OCI-M1 (cell line): ENCODE results near the gene WDR17.
A peak's percentile ranks its signal among the peaks of the same experiment; 100 is the strongest.

Source experiments
- DNase-seq: peaks from one replicate; lab custom pipeline; 2025; lab: John Stamatoyannopoulos, UW

Gene WDR17

GRCh38 chr4:176065435-176066291 is at the start of gene WDR17:
Gene WDR17, plus strand, starts transcription at chr4:176065841. Its CDS starts 45,740 bp downstream, at chr4:176111581.
- peak; percentile 78 for DNase-seq

- no peak for DNase-seq
These were observed 49.0 kb upstream of the WDR17 start for GRCh38 chr4:176016601-176017000.

GRCh38 chr4:176020481-176021085 is 45.1 kb upstream of the WDR17 start:
- DNase-seq: no peak

GRCh38 chr4:176030391-176030790 is 35.2 kb upstream of the WDR17 start:
- no peak for DNase-seq

DNA sequence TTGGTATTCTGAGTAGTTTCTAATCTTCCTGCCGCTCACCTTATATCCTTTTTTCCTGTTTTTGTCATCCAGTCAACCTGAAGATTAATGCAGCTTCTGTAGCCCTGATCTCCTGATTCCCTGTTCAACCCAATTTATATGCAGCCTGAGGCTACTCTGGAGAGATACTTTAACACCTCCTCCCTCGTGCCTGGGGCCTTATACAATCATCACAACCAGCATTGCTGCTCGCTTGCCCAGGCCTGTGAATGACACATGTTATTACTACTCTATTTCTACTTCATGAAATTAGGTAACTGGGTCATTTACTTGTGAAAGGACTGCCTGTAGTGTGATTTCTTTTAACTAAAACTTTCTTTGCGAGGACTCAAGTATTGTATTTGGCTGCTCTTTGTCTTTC is 33.7 kb upstream of the WDR17 start:
- no peak for DNase-seq

GRCh38 chr4:176032454-176032853 is 33.2 kb upstream of the WDR17 start:
- no peak for DNase-seq

GRCh38 chr4:176034499-176034898 is 31.1 kb upstream of the WDR17 start:
- DNase-seq: peak; percentile 69

- DNase-seq: no peak
These were observed 30.7 kb upstream of the WDR17 start for GRCh38 chr4:176034936-176035335.

DNA sequence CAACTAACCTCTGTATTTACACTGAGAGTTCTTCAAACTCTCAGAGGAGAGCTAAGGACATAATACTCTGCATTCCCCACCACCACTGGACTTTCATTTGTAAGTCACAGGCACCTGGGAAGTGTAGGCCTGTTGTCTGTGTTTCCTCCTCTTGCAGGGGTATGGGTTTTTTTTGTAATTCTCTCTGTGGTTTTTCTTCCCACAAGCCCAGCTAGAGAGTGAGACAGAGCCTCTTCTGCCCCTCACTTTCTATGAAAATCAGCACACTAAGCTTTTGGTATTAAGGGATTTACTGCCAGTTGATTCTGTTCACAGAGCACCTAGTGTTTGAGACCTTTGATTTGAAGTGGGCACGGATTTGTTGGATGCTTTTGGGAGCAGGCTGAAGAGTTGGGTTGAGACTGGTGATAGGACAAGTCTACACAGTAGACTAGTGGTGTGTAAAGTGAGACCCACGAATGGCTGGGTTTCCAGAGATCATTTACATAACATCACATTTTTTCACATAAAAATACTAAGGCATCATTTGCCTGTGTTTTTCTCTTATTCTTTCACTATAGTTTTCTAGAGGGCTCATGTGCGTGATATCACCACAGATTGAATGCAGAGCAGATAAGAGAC is 28.9 kb upstream of the WDR17 start:
- no peak for DNase-seq

- no peak for DNase-seq
These were observed 26.9 kb upstream of the WDR17 start for GRCh38 chr4:176038789-176039188.

GRCh38 chr4:176042195-176042594 is 23.4 kb upstream of the WDR17 start:
- no peak for DNase-seq

DNA sequence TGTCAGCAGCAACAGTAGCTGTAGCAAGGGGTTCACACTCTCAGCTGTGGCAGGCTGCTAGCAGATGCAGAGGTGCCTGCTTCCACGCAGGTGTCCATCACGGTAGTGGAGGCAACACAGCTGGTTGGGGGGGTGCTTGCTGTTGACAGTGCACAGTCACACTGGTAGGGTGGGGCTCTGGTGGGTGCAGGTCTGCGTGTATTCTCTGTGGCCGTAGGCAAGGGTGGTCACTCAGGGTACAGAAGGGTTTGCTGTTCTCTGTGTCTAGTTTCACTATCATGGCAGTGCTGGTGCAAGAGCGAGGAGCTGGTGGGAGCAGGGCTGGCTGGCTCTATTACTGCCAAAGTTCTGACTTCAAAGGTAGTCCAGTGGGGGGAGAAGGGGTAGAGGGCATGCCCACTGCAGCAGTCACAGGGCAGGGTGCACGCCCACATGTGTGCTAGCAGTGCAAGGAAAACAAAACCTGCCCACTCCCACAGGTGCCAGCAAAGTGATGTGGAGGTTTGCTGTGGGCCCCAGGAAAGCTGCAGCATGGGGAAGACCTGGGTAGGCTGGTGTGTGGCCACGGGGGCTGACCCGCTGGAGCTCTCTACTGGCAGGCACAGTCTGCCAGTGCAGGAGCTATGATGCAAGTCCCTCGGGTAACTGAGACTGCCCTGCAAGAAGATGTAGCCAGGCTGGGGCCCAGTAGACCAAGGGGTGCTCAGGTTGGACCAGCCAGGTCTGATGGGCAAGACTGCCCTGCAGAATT is 21.6 kb upstream of the WDR17 start:
- no peak for DNase-seq

- no peak for DNase-seq
These were observed 21.1 kb upstream of the WDR17 start for GRCh38 chr4:176044589-176044951.

DNA sequence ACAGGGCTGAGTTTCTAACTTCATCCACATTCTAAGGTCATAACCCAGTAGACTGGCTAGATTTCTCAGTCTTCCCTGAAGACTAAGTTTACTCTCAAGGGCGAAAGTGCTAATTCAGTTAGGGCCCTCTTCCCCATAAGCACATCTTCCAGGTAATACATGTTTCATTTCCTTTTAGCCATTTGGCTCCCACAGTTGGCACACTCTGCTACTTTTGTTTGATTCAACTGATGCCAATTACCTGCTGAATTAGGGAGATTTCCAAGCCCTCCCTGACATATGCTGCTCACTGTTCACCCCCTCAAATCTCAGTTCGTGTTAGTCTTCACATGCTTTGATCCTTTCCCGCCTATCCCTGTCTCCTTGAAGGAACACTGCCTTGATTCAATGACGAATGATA is 17.0 kb upstream of the WDR17 start:
- no peak for DNase-seq

DNA sequence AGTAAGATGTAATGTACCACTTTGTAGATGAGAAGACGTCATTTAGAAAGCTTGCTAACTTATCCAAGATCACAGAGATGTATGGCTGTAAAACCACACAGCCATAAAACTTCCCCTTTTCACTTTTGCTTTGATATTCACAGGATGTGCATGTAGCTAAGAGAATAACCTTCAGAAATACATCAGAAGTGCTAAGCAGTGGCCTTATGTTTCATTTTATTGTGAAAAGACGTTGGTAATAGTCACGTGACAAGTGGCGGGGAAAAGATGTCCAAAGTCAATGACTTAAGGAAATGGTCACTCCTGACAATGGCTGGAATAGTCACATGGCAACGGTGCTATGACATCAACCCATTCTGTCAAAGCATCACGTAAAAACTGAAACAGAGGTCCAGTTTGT is 12.9 kb upstream of the WDR17 start:
- peak; percentile 78 for DNase-seq

GRCh38 chr4:176053785-176054184 is 11.9 kb upstream of the WDR17 start:
- no peak for DNase-seq

GRCh38 chr4:176054942-176055341 is 10.7 kb upstream of the WDR17 start:
- peak; percentile 60 for DNase-seq

DNA sequence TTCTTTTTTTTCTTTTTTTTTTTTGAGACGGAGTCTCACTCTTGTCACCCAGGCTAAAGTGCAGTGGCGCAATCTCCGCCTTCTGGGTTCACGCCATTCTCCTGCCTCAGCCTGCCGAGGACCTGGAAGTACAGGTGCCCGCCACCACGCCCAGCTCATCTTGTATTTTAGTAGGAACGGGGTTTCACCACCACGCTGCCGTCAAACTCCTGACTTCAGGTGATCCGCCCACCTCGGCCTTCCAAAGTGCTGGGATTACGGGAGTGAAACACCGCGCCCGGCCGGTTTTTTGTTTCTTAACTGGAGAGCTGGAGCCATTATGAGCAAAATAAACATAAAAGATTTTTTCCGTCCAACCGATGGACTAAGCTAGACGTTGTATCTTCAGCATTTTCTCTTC is 1.9 kb upstream of the WDR17 start:
- DNase-seq: no peak

DNA sequence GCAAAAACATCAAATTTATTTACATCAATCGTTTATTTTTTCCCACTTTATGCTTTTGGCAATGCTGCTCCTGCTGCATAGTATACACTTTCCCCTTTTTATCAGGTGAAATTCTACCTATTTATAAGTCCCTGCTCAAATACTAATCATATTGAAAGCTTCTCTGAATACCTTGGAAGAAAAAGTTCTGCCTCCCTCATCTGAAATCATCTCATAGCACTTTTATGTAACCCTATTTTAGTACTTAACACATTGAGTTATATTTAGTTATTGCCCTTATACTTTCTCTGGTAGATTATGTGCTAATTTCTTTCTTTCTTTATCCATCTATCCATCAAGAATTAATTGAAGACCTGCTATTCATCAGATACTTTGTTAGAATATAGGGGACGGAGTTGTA is 1.1 kb upstream of the WDR17 start:
- no peak for DNase-seq

DNA sequence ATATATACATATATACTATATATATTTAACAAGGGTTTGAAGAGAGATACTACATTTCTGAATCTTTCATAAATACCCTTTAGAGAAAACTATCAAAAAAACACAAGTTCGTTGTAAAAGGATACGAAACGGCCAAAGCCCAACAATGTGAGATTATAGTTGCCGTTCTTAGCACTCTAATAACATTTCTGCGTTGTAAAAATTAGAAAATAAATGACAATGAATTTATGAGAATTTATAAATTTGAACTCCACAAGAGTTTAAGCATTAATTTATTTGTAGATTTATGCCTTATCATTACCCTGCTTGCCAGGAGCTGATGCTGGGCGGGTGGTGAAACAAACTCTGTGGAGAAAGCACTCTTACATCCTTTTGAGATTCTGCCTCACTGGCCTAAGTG is 1.1 kb downstream of the WDR17 start:
- no peak for DNase-seq

DNA sequence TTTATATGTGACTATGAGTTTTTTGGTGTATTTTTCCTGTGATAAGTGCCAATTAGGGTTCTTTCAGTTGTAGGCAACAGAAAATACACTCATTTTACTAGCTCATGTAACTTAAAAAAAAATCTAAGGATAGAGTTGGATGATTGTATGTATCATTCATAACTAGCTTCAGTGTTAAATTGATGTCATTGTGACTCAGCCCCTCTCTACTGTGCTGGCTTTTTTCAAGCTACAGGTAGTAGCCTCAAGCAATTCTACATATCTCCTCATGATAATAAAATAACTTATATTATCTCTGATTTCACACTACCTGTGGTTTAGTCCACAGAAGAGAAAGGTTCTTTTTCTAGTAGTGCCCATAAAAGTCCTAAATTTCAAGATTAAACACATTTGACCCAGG is 11.9 kb downstream of the WDR17 start:
- DNase-seq: no peak

DNA sequence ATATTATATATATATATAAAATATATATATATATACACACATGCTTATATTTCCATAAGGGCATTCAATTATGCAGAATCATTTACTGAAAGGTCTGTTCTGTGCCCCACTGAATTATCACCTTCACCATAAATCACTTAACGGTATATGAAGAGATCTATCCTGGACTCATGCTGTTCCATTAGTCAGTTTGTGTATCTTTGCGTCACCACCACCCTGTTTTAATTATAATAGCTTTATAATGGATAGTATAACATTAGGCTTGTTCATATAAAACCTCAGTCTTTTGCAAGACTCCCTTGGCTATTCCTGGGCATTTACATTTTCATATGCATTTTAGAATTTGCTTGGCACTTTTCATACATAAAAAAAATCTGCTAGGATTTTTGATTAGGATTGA is 19.1 kb downstream of the WDR17 start:
- DNase-seq: no peak

DNA sequence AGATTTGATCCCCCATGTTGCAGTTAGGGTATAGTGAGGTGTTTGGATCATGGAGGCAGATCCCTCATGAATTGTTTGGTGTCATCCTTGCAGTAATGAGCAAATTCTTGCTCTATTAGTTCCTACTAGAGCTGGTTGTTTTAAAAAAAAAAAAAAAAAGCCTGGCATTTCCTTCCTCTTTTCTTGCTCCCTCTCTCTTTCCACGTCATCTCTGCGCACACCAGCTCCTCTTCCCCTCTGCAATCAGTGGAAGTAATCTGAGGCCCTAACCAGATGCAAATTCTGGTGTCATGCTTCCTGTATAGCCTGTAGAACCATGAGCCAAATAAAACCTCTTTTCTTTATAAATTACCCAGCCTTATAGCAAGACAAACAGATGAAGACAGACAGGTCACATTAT is 24.5 kb downstream of the WDR17 start:
- DNase-seq: peak; percentile 88
